Activated CD8-positive, alpha-beta memory T cell treated with anti-CD3 and anti-CD28 coated beads, Interleukin-2, amount 10 ng/mL, durations not matched to agents 7 days and 5 days (primary cell): ENCODE results near the gene TRIM63. TPM values are rescaled to one million over a fixed set of nuclear protein-coding genes. Genes with fewer than 3 reads are reported as not detected.

Experiments used
- ATAC-seq: fragments of 150-1000 bp; cut with Tn5 transposase; one replicate; pipeline ENCODE4 v1.10.0; 2021; ENCODE audit warnings: moderate library complexity
- CTCF ChIA-PET: fragments of 350-600 bp; sonication (Branson Sonifier 250); formaldehyde crosslinking; loops from one replicate; lab custom pipeline; 2021; ENCODE audit warnings: antibody characterized with exemption; lab: Charles Lee
- DNase-seq: peaks from one replicate; pipeline ENCODE4 v3.0.0-alpha.2; 2020
- H3K27ac Mint-ChIP-seq: one replicate; pipeline ENCODE4 v1.8.0; 2021; ENCODE audit warnings: mild to moderate bottlenecking, mixed read lengths
- H3K27me3 Mint-ChIP-seq: one replicate; pipeline ENCODE4 v1.8.0; 2021; ENCODE audit warnings: mixed read lengths
- H3K36me3 Mint-ChIP-seq: one replicate; pipeline ENCODE4 v1.8.0; 2021; ENCODE audit warnings: mild to moderate bottlenecking, mixed read lengths
- H3K4me1 Mint-ChIP-seq: one replicate; pipeline ENCODE4 v1.8.0; 2021; ENCODE audit warnings: mixed read lengths
- H3K4me3 Mint-ChIP-seq: one replicate; pipeline ENCODE4 v1.8.0; 2021; ENCODE audit warnings: mild to moderate bottlenecking, moderate library complexity, mixed read lengths
- H3K9me3 Mint-ChIP-seq: one replicate; pipeline ENCODE4 v1.8.0; 2022; ENCODE audit warnings: low read depth, mixed read lengths
- total RNA-seq, 2 experiments: library from RNA; stranded (reverse); gene quantifications; one replicate each; pipeline ENCODE4 v1.2.3, GENCODE V29; 2021

Gene TRIM63
- total RNA-seq, 2 experiments from 2014 or later: not detected

GRCh38 chr1:26064553-26064952, 2.9 kb downstream of the TRIM63 start:
- DNase-seq (no peak), ATAC-seq (no peak)
- Mint-ChIP-seq H3K27me3 (peaks cover 43% of the 10 kb centered on the region), H3K9me3 (no peaks in the 10 kb centered on the region), H3K4me1 (no peaks in the 10 kb centered on the region), H3K4me3 (no peak overlapping the region), H3K36me3 (no peaks in the 10 kb centered on the region), H3K27ac (no peak overlapping the region)
- CTCF ChIA-PET: interaction anchor here (0.8 kb wide), 1 partner anchor 81 kb away, joined by 4 read pairs; no protein-coding TSS in a partner anchor

- Mint-ChIP-seq H3K27ac (no peak overlapping the region), H3K36me3 (no peaks in the 10 kb centered on the region), H3K27me3 (peaks cover 45% of the 10 kb centered on the region), H3K9me3 (no peaks in the 10 kb centered on the region), H3K4me3 (no peak overlapping the region), H3K4me1 (no peaks in the 10 kb centered on the region)
- ATAC-seq (no peak), DNase-seq (no peak)
- CTCF ChIA-PET: interaction anchor here (1.1 kb wide), 1 partner anchor 50 kb away, joined by 3 read pairs; no protein-coding TSS in a partner anchor
Observed at GRCh38 chr1:26060832-26061574, 6.4 kb downstream of the TRIM63 start.

- no peak overlapping the region for H3K4me3 Mint-ChIP-seq
- H3K9me3 Mint-ChIP-seq: no peaks in the 10 kb centered on the region
- no peak for DNase-seq
- H3K27ac Mint-ChIP-seq: no peak overlapping the region
- H3K4me1 Mint-ChIP-seq: no peaks in the 10 kb centered on the region
- peaks cover 48% of the 10 kb centered on the region for H3K27me3 Mint-ChIP-seq
- H3K36me3 Mint-ChIP-seq: no peaks in the 10 kb centered on the region
- CTCF ChIA-PET: interaction anchor here (1.1 to 1.5 kb wide), 2 partner anchors 23 to 49 kb away, joined by 3 to 4 read pairs; no protein-coding TSS in a partner anchor
- no peak for ATAC-seq
Observed at GRCh38 chr1:26059906-26060305, 7.5 kb downstream of the TRIM63 start.

- CTCF ChIA-PET: interaction anchor here (0.6 to 1.0 kb wide), 2 partner anchors 20 to 87 kb away, joined by 3 to 4 read pairs; no protein-coding TSS in a partner anchor
- Mint-ChIP-seq H3K4me3 (no peak overlapping the region), H3K4me1 (no peaks in the 10 kb centered on the region), H3K27me3 (peaks cover 56% of the 10 kb centered on the region), H3K36me3 (no peaks in the 10 kb centered on the region), H3K27ac (no peak overlapping the region), H3K9me3 (no peaks in the 10 kb centered on the region)
- ATAC-seq (no peak), DNase-seq (no peak)
Observed at GRCh38 chr1:26058052-26058595, 9.3 kb downstream of the TRIM63 start.

GRCh38 chr1:26057189-26057588, 10.2 kb downstream of the TRIM63 start:
- no peaks in the 10 kb centered on the region for H3K9me3 Mint-ChIP-seq
- H3K4me1 Mint-ChIP-seq: no peaks in the 10 kb centered on the region
- H3K36me3 Mint-ChIP-seq: no peaks in the 10 kb centered on the region
- H3K27me3 Mint-ChIP-seq: peaks cover 51% of the 10 kb centered on the region
- CTCF ChIA-PET: no interaction called here
- ATAC-seq: no peak
- H3K27ac Mint-ChIP-seq: no peak overlapping the region
- H3K4me3 Mint-ChIP-seq: no peak overlapping the region
- no peak for DNase-seq

- Mint-ChIP-seq H3K9me3 (no peaks in the 10 kb centered on the region), H3K36me3 (no peaks in the 10 kb centered on the region), H3K27me3 (peaks cover 66% of the 10 kb centered on the region), H3K27ac (no peak overlapping the region), H3K4me1 (peaks cover 7% of the 10 kb centered on the region), H3K4me3 (no peak overlapping the region)
- DNase-seq (no peak), ATAC-seq (no peak)
- CTCF ChIA-PET: interaction anchor here (0.9 to 1.5 kb wide), 2 partner anchors 19 to 59 kb away, joined by 3 to 5 read pairs; no protein-coding TSS in a partner anchor
Observed at GRCh38 chr1:26055041-26055440, 12.4 kb downstream of the TRIM63 start.

- Mint-ChIP-seq H3K4me1 (peaks cover 7% of the 10 kb centered on the region), H3K4me3 (no peak overlapping the region), H3K9me3 (no peaks in the 10 kb centered on the region), H3K36me3 (no peaks in the 10 kb centered on the region), H3K27ac (no peak overlapping the region), H3K27me3 (peaks cover 70% of the 10 kb centered on the region)
- ATAC-seq (no peak), DNase-seq (no peak)
- CTCF ChIA-PET: interaction anchor here (0.9 to 1.5 kb wide), 2 partner anchors 17 to 58 kb away, joined by 3 to 5 read pairs; no protein-coding TSS in a partner anchor
Observed at GRCh38 chr1:26053718-26054560, 13.5 kb downstream of the TRIM63 start.

- Mint-ChIP-seq H3K9me3 (no peaks in the 10 kb centered on the region), H3K4me3 (no peak overlapping the region), H3K27ac (no peak overlapping the region), H3K36me3 (no peaks in the 10 kb centered on the region), H3K27me3 (peaks cover 78% of the 10 kb centered on the region), H3K4me1 (peaks cover 7% of the 10 kb centered on the region)
- ATAC-seq (no peak), DNase-seq (no peak)
- CTCF ChIA-PET: no interaction called here
Observed at GRCh38 chr1:26050248-26050640, 17.2 kb downstream of the TRIM63 start.

GRCh38 chr1:26049531-26050247, 17.7 kb downstream of the TRIM63 start:
- Mint-ChIP-seq H3K27me3 (peaks cover 78% of the 10 kb centered on the region), H3K4me1 (peaks cover 7% of the 10 kb centered on the region), H3K27ac (no peak overlapping the region), H3K9me3 (no peaks in the 10 kb centered on the region), H3K36me3 (no peaks in the 10 kb centered on the region), H3K4me3 (no peak overlapping the region)
- ATAC-seq: no peak
- CTCF ChIA-PET: no interaction called here
- no peak for DNase-seq

- peaks cover 85% of the 10 kb centered on the region for H3K27me3 Mint-ChIP-seq
- ATAC-seq (no peak), DNase-seq (no peak)
- H3K4me1 Mint-ChIP-seq: peaks cover 7% of the 10 kb centered on the region
- CTCF ChIA-PET: no interaction called here
- H3K9me3 Mint-ChIP-seq: no peaks in the 10 kb centered on the region
- H3K27ac Mint-ChIP-seq: no peak overlapping the region
- H3K4me3 Mint-ChIP-seq: no peak overlapping the region
- no peaks in the 10 kb centered on the region for H3K36me3 Mint-ChIP-seq
Observed at GRCh38 chr1:26047278-26047874, 20.1 kb downstream of the TRIM63 start.

GRCh38 chr1:26046246-26047095, 21.0 kb downstream of the TRIM63 start:
- DNase-seq (no peak), ATAC-seq (peak; percentile 23)
- no peak overlapping the region for H3K4me3 Mint-ChIP-seq
- peaks cover 7% of the 10 kb centered on the region for H3K4me1 Mint-ChIP-seq
- CTCF ChIA-PET: no interaction called here
- H3K9me3 Mint-ChIP-seq: no peaks in the 10 kb centered on the region
- peaks cover 81% of the 10 kb centered on the region for H3K27me3 Mint-ChIP-seq
- no peak overlapping the region for H3K27ac Mint-ChIP-seq
- no peaks in the 10 kb centered on the region for H3K36me3 Mint-ChIP-seq

- Mint-ChIP-seq H3K4me1 (peaks cover under 1% of the 10 kb centered on the region), H3K36me3 (no peaks in the 10 kb centered on the region), H3K4me3 (no peak within 1 kb of the TSS), H3K9me3 (no peaks in the 10 kb centered on the region), H3K27ac (no peak within 1 kb of the TSS), H3K27me3 (peaks cover 74% of the 10 kb centered on the region)
- ATAC-seq (no peak), DNase-seq (no peak)
- CTCF ChIA-PET: interaction anchor here (2.9 kb wide), 1 partner anchor 11 kb away, joined by 13 read pairs; no protein-coding TSS in a partner anchor
Observed at GRCh38 chr1:26045722-26046245, 21.6 kb downstream of the TRIM63 start, which contains the start of gene SLC30A2. Gene SLC30A2 (minus strand): TSS chr1:26046118. CDS start chr1:26045896, 222 bp downstream.
